Cortex of kidney (tissue), 1 donor: Measurements from ENCODE around the gene CNTN2.

Source experiments
- DNase-seq: peaks from one replicate; lab custom pipeline; 2025; lab: John Stamatoyannopoulos, UW

CNTN2 gene

GRCh38 chr1:205072881-205073280 lies 29.9 kb downstream of the CNTN2 start:
- no peak for DNase-seq

- no peak for DNase-seq
Observed at GRCh38 chr1:205073511-205073910, 30.5 kb downstream of the CNTN2 start.

- no peak for DNase-seq
Observed at GRCh38 chr1:205074084-205074483, 31.1 kb downstream of the CNTN2 start.

GRCh38 chr1:205074513-205074912 lies 31.5 kb downstream of the CNTN2 start:
- no peak for DNase-seq

- no peak for DNase-seq
Observed at GRCh38 chr1:205075642-205076155, 32.7 kb downstream of the CNTN2 start.

GRCh38 chr1:205076245-205076761 lies 33.3 kb downstream of the CNTN2 start:
- DNase-seq, result no peak

- DNase-seq, result no peak
Observed at GRCh38 chr1:205077158-205077933, 34.3 kb downstream of the CNTN2 start.

- DNase-seq, result no peak
Observed at GRCh38 chr1:205077934-205078311, 34.9 kb downstream of the CNTN2 start.

- DNase-seq, result no peak
Observed at GRCh38 chr1:205082431-205082830, 39.4 kb downstream of the CNTN2 start.

- no peak for DNase-seq
Observed at GRCh38 chr1:205084360-205084759, 41.3 kb downstream of the CNTN2 start, which contains the start of gene TMEM81. Gene TMEM81, minus strand, starts transcription at chr1:205084460. Its CDS starts 140 bp downstream, at chr1:205084320.

- no peak for DNase-seq
Observed at GRCh38 chr1:205088341-205088740, 45.3 kb downstream of the CNTN2 start.

GRCh38 chr1:205091043-205091740 lies 48.2 kb downstream of the CNTN2 start:
- DNase-seq, result no peak

GRCh38 chr1:205095422-205095821 lies 52.4 kb downstream of the CNTN2 start:
- DNase-seq, result no peak

- DNase-seq, result no peak
Observed at GRCh38 chr1:205098242-205098641, 55.2 kb downstream of the CNTN2 start.

GRCh38 chr1:205102404-205102803 lies 59.4 kb downstream of the CNTN2 start:
- DNase-seq, result no peak

GRCh38 chr1:205107327-205107726 lies 64.3 kb downstream of the CNTN2 start:
- DNase-seq, result no peak

- DNase-seq, result no peak
Observed at GRCh38 chr1:205108464-205108863, 65.5 kb downstream of the CNTN2 start.

GRCh38 chr1:205109269-205109668 lies 66.3 kb downstream of the CNTN2 start:
- DNase-seq, result no peak

- no peak for DNase-seq
Observed at GRCh38 chr1:205109711-205110110, 66.7 kb downstream of the CNTN2 start.

- no peak for DNase-seq
Observed at GRCh38 chr1:205111354-205111753, 68.3 kb downstream of the CNTN2 start.

GRCh38 chr1:205118752-205119151 lies 75.7 kb downstream of the CNTN2 start:
- DNase-seq, result no peak

- DNase-seq, result peak; percentile 7
Observed at GRCh38 chr1:205121660-205122488, 78.9 kb downstream of the CNTN2 start, which contains the start of gene RBBP5. Gene RBBP5, minus strand, starts transcription at chr1:205121978. Its CDS starts 105 bp downstream, at chr1:205121873.
